HG03103 (cell line): ENCODE results near the gene SNED1.

Experiments
- ATAC-seq: cut with Tn5 transposase; IDR thresholded peaks from one replicate; pipeline ENCODE4 v1.9.1; 2021; ENCODE audit warnings: low read depth; ENCODE audit not compliant: unreplicated experiment

Gene SNED1

DNA sequence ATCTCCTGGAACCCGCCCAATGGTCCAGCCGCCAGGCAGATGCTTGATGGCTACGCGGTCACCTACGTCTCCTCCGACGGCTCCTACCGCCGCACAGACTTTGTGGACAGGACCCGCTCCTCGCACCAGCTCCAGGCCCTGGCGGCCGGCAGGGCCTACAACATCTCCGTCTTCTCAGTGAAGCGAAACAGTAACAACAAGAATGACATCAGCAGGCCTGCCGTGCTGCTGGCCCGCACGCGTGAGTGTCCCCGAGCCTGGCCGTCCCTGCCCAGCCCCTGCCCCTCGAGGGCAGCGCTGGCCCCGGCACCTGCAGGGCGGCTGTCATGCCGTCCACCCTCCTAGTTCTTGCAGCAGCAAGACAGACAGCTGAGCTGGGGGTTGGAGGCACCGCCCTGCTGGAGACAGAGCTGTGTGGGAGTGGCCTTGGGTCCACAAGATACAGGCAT, 67.0 kb downstream of the SNED1 start:
- no peak for ATAC-seq

DNA sequence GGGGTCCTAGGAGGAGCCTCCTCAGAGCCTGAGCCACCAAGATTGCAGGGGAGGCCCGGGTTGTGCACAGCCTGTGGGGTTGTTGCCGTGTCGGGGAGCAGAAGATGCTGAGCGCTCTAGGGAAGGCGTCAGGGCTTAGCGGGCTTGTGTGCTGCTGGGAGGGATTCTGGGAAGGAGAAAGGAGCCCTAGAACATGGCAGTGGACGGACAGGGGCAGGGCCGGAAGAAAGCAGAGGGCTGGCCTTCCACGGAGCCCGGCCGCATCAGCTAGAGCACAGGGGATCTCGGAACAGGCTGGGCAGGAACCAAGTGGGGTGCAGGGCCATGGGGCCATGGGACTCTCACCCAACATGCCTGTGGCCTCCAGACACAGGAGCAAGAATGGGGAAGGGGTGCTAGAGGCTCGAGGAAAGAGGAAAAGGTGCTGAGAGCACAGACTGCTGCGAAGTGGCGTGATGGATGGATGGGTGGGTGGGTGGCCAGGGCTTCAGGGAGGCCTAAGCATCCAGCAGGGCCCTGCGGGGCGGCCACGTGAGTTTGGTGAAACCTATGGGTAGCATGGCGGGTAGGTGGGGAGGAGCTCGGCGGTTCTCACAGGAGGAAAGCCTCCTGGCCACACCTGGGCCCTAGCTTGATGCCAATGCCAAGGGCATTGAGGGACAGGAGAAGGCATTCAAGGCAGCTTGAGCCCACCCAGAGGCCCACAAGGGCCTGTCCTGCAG, 67.9 kb downstream of the SNED1 start:
- ATAC-seq: no peak

DNA sequence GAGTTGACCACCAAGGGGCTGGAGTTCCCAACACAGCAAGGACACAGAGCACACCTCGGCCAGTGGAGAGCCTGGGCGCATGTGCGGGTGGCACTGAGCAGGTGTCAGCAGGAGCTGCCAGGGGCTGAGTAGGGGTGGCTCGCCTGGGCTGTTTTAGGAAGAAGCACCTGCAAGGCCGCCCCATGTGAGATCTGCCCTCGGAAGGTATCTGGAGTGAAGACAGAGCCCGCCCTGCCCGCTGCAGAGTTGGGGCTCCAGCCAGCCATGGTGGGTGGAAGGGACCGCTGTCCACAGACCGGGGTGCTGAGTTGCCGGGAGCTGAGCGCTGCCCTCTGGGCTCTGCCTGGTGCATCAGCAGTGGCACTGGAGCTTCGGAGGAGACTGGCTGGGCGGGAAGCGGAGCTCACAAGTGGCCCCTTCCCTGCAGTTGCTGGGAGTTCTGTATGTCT, 68.5 kb downstream of the SNED1 start:
- ATAC-seq: no peak

DNA sequence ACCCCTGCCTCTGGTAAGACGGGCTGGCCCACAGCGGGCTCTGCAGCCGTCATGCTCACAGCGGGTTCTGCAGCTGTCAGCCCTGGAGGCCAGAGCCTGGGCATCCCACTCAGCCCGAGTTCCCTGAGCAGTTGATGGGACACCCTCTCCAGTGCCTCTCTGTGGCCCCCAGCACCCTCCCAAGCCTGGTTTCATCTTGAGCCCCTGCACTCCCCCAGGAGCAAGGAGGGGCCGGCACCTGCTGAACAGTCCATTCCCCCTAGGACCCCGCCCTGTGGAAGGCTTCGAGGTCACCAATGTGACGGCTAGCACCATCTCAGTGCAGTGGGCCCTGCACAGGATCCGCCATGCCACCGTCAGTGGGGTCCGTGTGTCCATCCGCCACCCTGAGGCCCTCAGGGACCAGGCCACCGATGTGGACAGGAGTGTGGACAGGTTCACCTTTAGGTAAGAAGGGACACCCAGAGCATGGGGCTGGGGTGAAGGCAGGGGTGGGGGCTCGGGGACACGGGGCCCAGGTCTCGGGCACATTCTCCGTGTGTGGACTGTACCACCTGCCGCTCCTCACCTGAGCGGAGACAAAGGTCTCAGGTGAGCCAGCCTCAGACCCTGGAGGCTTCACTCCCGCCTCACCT, 69.2 kb downstream of the SNED1 start:
- no peak for ATAC-seq

DNA sequence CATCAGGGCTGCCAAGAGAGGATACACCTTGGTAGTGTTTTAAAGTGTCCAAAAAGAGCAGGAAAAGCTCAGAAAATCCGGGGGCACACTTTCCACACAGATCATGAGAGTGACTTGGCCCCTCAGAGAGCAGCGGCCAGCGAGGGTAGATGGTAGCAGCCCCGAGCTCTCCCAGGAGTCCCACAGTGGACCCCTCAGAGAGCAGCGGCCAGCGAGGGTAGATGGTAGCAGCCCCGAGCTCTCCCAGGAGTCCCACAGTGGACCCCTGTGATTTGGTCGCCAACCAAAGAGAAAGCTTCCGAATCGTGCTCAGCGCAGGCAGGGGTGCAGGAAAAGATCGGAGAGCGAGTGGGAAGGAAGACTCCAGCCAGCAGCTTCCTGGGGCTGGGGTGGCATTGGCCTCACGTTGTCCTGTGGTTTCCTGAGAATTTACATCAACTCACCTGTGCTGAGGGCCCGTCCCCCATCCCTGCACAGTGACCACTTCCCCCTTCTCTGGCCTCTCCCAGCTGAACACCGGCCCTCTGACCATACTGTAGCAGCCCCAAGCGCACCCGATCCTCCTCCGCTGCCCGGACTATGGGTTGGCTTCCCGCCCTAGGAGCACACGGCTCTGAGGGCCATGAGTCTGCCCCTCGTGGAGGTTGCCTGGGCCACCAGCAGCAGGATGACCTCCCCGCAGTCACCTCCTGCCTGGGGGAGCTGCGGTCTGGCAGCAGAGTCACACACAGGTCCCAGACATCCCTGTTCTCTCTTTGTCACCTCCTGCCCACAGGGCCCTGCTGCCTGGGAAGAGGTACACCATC, 69.9 kb downstream of the SNED1 start:
- no peak for ATAC-seq

DNA sequence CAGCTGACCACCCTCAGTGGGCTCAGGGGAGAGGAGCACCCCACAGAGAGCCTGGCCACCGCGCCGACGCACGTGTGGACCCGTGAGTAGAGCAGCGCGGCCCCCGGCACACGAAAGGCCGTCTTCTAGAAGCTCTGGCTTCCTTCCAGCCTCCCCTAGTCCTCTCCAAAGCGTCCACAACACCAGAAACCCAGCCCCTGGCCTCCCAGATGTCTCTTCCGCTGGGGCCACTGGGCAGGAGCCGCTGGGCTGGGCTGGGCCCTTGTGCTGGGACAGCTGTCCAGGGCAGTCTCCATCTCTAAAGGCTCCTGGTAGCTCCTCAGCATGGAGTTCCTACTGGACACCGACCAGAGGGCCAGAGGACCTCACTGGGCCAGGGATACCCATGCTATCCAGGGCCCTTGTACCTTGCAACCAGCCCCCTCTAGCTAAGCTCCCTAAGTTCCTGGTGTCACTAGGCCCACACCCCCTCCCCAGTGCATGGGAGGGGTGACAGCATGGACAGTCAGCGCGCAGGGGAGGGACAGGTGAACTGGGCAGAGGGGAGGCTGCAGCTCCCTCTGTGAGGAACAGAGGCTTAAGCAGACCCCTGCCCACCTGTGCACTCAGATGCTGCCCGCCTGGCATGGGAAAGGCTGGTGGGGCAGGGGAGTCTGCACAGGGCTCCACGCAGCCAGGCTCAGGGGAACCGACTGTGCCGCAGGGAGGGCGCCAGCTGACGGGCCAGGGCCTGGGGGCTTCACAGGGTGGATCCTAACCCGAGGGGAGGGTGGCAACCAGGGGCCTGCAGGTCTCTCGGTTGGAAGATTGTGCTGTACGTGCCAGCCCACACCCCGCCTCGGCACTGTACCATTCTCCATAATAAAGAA, 70.8 kb downstream of the SNED1 start:
- no peak for ATAC-seq

DNA sequence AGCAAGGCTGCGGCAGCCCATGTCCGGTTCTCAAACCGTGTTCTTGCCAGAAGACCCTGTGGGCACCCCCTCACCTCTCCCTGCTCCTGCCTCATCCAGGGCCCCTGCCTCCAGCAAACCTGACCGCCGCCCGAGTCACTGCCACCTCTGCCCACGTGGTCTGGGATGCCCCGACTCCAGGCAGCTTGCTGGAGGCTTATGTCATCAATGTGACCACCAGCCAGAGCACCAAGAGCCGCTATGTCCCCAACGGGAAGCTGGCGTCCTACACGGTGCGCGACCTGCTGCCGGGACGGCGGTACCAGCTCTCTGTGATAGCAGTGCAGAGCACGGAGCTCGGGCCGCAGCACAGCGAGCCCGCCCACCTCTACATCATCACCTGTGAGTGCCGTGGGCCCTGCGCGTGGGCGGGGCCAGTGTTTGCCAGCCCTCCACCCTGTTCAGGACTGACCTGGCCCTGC, 71.4 kb downstream of the SNED1 start:
- no peak for ATAC-seq

DNA sequence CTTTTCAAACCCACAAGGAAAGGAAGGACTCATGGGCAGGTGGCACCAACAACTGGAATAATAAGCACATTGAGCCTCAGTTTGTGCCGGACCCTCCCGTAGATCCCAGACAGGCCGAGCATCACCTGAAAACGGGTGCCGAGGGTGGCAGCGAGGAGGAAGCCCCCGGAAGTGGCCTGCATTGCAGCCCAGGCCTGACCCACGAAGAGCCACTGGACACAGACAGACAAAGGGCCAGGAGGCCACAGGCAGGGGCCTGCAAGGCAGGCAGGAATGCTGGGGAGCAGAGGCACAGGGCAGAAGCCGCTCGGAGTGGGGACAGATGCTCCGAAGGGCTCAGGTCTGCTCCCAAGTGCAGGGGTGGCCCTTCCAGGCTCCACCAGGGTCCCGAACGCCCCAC, 71.9 kb downstream of the SNED1 start:
- no peak for ATAC-seq

DNA sequence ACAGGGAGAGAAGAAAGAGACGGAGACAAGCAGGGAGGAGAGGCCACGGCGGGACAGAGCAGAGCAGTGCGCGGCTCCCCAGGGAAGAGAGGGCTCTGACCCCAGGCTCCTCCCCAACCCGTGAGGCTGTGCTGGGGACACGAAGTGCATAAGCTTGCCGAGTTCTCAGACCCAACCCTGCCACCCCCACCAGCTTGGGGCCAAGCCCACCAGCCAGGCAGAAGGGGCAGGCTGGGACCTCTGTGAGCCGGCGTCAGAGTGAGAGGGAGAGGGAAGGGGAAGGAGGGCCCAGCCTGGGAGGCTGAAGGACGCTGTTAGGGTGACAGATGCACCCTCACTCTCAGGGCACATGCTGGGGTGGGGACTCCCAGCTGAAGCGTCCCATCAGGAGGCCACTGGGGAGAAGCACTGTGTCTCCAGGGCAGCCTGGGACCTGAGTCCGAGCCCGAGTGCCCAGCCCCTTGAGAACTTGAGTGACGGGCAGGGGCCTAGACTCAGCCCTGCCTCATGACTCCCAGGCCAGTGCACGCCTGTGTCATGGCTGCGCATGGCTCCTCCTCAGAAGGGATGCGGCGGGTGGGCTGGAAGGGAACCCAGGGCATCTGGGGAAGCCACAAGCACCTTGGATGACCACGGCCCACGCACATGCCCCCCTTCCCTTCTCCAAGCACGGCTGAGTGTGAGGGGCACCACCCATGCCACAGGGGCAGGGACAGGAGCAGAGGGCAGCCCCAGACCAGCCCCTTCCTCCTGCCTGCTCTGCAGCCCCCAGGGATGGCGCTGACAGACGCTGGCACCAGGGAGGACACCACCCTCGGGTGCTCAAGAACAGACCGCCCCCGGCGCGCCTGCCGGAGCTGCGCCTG, 72.6 kb downstream of the SNED1 start:
- no peak for ATAC-seq

DNA sequence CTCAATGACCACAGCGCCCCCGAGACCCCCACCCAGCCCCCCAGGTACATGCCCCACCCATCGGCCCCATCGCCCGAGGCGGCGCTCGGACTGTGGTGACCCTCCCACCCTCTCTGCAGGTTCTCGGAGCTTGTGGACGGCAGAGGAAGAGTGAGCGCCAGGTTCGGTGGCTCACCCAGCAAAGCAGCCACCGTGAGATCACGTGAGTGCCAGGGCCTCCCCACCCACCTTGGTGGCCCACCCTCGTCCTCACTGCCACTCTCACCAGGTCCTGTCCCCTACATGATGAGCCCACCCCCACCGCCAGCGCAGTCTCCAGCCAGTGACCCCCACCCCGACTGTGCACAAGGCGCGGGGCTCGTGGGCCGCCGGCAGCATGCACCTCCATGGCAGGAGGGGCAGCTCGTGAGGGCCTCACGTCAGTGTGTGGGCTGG, 73.3 kb downstream of the SNED1 start:
- ATAC-seq: no peak

DNA sequence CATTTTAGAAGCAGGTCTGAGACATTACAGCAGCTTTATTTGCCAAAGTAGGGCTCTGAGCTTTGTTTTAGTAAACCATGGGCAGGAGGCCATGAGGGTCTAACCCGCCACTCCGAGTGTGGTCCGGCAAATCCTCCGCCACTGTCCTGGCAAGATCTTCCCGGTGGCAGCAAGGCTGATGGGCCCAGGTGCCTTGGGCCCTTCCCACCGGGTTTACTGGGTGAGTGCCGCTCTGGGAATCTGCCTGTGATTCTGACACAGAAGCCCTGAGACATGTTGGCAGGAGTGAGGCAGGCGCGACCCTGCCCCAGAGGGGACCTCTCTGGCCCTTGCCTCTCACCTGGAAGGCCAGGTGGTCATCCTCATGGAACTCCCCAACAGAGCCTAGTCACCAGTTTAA, 73.7 kb downstream of the SNED1 start:
- ATAC-seq: no peak

DNA sequence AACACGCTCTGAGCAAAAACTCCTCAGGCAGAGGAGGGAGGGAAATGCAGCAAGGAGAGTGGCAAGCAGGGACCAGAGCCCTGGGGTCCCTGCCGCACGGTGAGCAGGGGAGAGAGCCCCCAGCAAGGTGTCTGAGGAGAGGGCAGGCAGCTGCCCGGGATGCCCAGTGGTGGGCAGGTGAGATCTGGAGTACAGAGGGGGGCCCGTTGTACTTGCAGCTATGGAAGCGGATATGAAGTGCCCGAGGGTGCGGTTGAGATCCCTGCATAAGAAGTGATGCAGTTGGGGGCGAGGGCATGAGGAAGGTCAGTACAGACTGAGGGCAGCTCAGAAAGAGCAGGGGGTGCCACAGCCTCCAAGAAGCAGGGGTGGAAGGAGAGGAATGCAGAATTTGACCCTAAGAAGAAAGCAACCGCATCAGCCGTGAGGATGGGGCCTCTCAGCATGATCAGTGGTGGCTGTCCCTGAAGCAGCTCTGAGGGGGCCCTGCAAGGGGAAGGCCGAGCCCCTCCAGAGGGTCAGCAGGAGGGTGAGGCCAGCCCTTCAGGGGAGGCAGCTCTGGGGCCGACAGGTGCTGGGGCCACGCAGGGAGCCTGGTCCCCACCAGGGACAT, 74.2 kb downstream of the SNED1 start:
- ATAC-seq: no peak

DNA sequence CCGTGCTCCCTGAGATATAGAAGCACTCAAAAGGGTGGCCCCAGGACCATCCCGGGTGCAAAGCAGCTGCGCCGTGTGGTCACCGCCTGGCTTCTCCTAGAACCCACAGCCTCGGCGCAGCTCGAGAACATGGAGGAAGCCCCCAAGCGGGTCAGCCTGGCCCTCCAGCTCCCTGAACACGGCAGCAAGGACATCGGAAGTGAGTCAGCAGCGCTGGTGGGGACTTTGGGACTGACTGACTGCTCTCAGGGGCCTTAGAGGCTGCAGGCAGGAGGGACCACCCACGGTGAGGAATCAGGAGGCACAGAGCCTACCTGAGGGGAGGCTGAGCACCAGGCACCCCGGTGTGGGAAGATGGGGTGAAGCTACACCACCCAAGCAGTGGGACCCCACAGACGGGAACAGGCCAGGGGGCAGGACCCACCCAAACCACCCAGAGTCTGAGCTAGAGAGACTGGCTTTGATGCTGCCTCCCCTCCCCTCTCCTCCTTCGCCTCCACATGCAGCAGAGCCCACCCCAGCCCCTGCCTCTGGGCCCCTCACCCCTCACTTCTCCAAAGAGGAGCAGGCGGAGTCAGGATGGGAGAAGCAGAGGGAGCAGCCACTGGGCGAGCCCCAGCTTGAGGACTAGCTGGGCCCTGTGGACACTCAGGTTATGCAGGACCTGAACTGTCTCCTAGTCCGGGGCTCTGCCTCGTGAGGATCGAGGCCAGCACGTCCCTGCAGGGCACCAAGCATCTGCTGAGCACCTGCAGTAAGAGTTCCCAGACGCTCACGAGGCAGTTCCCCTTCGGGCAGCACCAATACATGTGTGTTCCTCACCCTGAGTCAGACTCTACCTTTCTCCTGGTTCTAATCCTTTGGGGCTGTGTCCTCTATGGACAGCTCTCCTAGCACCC, 75.0 kb downstream of the SNED1 start:
- no peak for ATAC-seq

DNA sequence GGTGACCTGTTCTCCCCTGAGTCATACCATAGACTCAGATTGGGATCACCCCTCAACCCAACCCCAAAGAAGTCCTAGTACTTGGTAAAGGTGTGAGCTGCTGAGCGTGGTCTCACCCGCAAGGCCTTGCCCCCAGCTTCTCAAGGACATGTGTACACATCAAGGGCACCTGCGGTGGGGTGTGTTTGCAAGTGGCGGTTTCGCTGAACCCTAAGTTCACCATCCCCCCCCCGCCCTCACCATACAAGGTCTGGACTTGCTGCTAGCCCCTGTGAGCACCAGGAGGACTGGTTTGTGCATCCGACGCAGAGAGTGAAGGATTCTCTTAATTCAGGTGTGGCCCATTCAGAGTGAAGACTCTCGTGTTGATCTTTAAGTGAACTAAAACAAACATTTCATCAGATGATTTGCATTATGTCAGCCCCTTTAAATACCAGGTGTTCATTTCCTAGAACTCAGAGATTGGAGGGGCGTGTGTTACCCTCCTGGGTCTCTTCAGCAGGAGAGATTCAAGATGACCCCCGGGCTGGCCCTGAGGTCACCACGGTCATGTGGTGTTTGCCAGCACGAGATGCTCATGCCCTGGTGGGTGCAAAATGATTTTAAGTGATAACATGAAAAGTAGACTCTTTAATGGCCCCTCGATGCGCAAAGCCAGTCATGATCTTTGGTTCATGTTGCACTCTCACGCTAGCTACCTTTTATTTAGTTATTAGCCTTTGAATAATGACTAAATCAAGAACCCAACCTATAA, 75.8 kb downstream of the SNED1 start:
- no peak for ATAC-seq

DNA sequence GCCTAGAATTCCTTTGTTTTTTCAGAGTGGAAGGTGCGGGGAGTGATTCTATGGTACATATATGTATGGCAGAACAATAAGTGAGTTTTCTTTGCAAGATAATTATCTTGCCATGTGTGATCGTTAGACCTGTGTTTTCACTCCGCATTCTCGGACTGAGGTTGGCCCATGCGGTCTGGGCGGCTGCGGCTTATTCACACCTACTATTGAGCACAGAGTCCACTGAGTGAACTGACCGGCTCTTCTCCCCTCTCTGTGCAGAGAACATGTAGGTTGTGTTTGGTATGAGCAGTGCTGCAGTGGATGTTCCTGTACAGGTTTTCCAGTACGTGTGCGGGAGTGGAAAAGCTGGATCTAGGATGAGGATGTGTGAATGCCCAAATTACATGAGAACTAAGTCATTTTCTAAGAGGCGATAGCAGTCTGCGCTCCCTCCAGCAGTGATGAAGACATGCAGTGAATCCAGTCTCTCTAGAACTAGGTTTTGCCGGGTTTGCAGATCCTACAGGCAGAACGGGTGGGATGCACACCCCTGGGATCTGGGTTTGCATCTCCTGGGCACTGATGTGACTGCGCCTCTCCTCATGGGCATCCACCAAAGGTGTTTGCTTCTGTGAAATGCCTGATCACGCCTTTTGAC, 76.6 kb downstream of the SNED1 start:
- no peak for ATAC-seq

DNA sequence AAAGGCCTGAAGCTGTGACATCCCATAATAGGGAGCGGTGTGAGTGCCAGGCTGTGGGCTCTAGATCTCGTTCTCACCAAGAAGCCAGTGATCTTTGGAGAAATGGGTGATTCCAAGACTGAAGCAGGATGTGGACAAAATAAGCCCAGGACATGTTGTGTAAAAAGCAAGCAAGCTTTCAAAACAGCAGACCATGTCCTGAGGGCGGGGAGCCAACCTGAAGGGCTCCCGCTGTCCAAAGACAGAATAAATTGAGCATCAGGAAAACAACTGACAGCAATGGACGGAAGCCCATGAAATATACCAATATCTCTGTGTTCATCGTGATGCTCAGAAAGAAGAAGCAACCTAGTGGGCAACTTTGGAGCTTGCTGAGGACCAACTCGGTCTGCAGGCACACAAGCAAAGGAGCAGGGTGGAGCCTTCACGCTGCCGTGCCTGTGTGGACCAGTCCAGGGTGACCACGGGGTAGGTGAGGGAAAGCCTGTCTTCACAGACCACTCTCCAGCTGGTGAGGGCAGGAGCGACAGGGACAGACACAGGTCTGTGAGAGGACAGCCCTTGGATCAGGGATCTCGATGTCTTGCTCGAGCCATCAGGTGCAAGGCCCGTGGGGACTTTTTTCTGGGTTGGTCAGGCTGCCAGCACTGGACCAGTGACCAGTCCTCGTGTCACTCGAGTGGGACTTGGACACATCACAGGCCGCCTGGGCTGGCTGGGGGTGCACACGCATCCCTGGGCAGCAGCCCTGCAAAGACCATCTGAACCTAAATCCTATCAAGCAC, 82.2 kb downstream of the SNED1 start:
- no peak for ATAC-seq
